Sigmoid colon (tissue), 3 donors: ENCODE results near the gene CLK3.

ENCODE experiments used
- CTCF ChIP-seq, 4 experiments: fragments of 450-650 bp in 3 of 4; fragments of 200-600 bp in 1 of 4; IDR thresholded peaks; one replicate each; pipeline ENCODE4 v1.5.1; 2016 to 2019; ENCODE audit warnings: antibody characterized with exemption in 4 of 4, mild to moderate bottlenecking in 3 of 4, moderate library complexity in 2 of 4
- POLR2A ChIP-seq, 2 donors: fragments of 450-650 bp; IDR thresholded peaks; one replicate each; pipeline ENCODE4 v1.6.1; 2016; ENCODE audit warnings: antibody characterized with exemption in 2 of 2, mild to moderate bottlenecking in 2 of 2, moderate library complexity in 2 of 2

- no peak for TF ChIP-seq CTCF (IDR thresholded peaks at IDR 0.05)
- TF ChIP-seq POLR2A (IDR thresholded peaks at IDR 0.05), result no peak
These were observed 12.6 kb downstream of the CLK3 start for GRCh38 chr15:74628199-74628598.
